Astrocyte (in vitro differentiated cells and primary cell): ENCODE measurements around the gene CARD11.

Source experiments
- EZH2 ChIP-seq: IDR thresholded peaks from 2 replicates; pipeline ENCODE4 v1.6.1; 2012; ENCODE audit warnings: mild to moderate bottlenecking, low read length, inconsistent platforms; ENCODE audit not compliant: insufficient read depth
- TF ChIP-seq, protein P1 (sequence below): IDR thresholded peaks from 2 replicates; pipeline ENCODE4 v1.5.1; 2011; ENCODE audit warnings: low read depth, mild to moderate bottlenecking, inconsistent platforms, low read length, moderate library complexity; ENCODE audit not compliant: insufficient read depth

DNA sequence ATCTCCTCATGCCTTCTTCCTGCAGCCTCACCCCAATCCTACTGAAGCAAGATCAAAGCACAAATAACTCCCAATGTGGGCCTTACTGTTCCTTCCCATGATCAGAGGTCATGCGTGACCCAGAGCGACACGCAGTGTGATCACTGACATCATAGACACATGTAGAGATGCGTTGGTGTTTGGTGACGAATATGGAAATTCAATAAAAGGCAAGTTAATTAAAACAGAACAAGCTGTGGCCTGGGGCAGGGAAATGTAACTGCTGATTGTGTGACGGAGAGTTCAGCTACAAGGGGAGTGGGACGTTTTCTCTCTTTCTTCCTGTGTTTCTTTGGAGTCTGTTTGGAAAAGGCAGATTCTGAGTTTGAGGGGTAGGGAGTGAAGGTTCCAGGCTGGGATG, 34.8 kb upstream of the CARD11 start:
- TF ChIP-seq, protein P1, sequence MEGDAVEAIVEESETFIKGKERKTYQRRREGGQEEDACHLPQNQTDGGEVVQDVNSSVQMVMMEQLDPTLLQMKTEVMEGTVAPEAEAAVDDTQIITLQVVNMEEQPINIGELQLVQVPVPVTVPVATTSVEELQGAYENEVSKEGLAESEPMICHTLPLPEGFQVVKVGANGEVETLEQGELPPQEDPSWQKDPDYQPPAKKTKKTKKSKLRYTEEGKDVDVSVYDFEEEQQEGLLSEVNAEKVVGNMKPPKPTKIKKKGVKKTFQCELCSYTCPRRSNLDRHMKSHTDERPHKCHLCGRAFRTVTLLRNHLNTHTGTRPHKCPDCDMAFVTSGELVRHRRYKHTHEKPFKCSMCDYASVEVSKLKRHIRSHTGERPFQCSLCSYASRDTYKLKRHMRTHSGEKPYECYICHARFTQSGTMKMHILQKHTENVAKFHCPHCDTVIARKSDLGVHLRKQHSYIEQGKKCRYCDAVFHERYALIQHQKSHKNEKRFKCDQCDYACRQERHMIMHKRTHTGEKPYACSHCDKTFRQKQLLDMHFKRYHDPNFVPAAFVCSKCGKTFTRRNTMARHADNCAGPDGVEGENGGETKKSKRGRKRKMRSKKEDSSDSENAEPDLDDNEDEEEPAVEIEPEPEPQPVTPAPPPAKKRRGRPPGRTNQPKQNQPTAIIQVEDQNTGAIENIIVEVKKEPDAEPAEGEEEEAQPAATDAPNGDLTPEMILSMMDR, result no peak
- no peak for TF ChIP-seq EZH2
